Heart left ventricle (tissue), 13 donors: ENCODE data around the gene LIN7C.

Experiments used
- POLR2A ChIP-seq, 2 donors: fragments of 450-650 bp; IDR thresholded peaks; one replicate each; pipeline ENCODE4 v1.6.1; 2017; ENCODE audit warnings: antibody characterized with exemption in 2 of 2, mild to moderate bottlenecking in 2 of 2, moderate library complexity in 2 of 2
- TF ChIP-seq, protein P1 (sequence below), 12 donors: fragments of 200-600 bp; sonication (generic) in 4 of 12; IDR thresholded peaks; one replicate each; pipeline versions ENCODE4 v1.5.0 to v1.8.0; 2018 to 2022; ENCODE audit warnings: antibody characterized with exemption in 12 of 12, mild to moderate bottlenecking in 5 of 12
- donor health status: ischemic (EF 13 %, LVEDD 7.1; RV severe dilation, severe dysfunction).
- donor health status: DM: no; HTN: yes; CAD: no.
- donor health status: DM: no; HTN: no; CAD: no.
- donor health status: ischemic (EF 25% LVEDD 6.9; RV normal size, moderate dysfunction).
- donor health status: ischemic (EF 25% LVEDD 5.7; RV mildly dilated, moderate dysfunction).
- donor health status: ischemic (EF 35%, LVEDD 5.7; RV mildly dilated, moderate dysfunction).
- donor health status: nonischemic (EF 11% LVEDD 7.7; RV severe dilation, severe dysfunction).
- donor health status: DM: yes; HTN: yes; CAD: no.
- donor health status: PGD.
- donor health status: ischemic (EF 29% LVEDD 5.4; RV normal size, mild dysfunction).
- donor health status: nonischemic (EF 23%, LVEDD 6.1; RV moderate dilation, normal function).

DNA sequence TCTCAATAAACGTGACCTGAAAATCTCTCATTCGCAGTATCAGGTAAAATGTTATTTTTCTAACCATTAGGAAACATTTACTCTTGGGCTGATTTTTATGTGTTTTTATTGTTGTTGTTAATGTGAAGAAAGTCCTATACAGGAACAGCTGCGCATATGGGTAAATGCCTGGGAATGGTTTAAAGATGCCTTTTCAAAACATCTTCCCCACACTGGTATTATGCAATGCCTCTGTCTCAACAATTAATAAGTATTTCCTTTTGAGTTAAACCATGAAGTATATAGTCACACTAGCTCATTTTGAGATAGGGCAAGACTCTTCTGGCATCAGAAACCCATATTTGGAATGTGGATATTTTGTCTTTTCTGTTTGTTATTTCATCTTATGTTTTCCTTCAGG lies 13.7 kb upstream of the LIN7C start:
- TF ChIP-seq, protein P1, sequence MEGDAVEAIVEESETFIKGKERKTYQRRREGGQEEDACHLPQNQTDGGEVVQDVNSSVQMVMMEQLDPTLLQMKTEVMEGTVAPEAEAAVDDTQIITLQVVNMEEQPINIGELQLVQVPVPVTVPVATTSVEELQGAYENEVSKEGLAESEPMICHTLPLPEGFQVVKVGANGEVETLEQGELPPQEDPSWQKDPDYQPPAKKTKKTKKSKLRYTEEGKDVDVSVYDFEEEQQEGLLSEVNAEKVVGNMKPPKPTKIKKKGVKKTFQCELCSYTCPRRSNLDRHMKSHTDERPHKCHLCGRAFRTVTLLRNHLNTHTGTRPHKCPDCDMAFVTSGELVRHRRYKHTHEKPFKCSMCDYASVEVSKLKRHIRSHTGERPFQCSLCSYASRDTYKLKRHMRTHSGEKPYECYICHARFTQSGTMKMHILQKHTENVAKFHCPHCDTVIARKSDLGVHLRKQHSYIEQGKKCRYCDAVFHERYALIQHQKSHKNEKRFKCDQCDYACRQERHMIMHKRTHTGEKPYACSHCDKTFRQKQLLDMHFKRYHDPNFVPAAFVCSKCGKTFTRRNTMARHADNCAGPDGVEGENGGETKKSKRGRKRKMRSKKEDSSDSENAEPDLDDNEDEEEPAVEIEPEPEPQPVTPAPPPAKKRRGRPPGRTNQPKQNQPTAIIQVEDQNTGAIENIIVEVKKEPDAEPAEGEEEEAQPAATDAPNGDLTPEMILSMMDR (IDR thresholded peaks at IDR 0.05) = no peak
- TF ChIP-seq POLR2A (IDR thresholded peaks at IDR 0.05) = no peak
